GM21723 (cell line): Measurements from ENCODE around the gene JMJD7.

Experiments
- ATAC-seq: cut with Tn5 transposase; IDR thresholded peaks from one replicate; pipeline ENCODE4 v1.9.1; 2021; ENCODE audit warnings: mild to moderate bottlenecking, moderate library complexity; ENCODE audit not compliant: unreplicated experiment

The JMJD7 gene

DNA sequence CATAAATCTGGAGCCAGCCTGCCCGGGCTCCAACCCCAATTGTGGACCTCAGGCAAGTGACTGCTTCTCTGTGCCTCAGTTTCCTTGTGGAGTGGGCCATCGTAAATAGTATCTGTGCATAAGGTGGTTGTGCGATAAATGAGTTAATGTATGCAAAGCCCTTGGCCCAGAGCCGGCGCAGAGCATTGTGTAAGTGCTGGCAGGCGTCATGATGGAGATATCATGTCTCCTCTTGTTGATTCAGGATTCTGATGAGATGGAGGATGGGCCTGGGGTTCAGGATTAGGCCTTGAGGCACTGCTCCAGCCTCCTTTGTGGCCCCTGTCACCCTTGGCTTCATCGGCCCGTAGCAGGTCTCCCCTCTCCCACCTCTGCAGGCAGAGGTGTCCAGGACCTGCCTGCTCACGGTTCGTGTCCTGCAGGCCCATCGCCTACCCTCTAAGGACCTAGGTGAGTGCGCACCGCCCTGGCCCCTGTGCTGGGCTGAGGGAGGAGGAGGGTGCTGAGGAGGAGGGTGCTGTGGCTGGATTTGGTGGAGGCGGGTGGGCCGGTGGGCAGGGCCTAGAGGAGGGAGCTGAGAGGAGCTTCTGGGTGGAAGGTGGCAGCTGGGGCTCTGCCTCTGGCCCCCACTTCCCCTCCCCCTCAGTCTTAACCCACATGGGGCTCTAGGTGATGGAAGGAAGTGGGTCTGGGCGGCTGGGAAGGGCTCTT, 12.0 kb downstream of the JMJD7 start:
- ATAC-seq = no peak

DNA sequence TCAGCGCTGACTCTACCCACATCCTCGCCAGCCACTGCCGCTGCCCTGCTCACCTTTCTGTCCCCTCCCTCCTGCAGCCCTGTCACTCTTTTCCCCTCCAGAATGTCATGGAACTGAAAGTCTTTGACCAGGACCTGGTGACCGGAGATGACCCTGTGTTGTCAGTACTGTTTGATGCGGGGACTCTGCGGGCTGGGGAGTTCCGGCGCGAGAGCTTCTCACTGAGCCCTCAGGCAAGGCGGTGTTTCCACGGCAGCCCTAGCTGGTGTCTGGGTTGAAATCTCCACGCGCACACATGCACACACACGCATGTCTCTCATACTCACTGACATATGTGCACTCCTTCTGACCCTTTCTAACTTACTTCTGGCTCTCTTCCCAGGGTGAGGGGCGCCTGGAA, 12.8 kb downstream of the JMJD7 start:
- ATAC-seq = no peak

DNA sequence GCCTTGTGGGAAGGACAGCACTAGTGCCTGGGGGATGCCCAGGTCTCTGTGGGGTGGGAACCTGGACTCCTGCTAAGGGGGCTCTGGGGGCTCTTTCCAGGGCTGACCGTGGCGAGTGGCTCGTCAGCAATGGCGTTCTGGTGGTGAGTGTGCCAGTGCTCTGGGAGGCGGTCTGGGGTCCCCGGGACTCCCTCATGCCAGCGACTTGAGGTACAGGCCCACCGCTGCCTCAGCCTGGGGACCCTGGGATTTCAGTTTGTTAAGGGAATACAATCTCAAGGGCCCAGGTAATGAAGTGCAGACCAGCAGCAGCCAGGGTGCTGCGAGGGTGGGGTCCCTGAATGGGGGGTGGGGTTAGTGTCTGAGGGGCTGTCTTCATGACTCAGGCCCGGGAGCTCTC, 13.2 kb downstream of the JMJD7 start:
- ATAC-seq = no peak

DNA sequence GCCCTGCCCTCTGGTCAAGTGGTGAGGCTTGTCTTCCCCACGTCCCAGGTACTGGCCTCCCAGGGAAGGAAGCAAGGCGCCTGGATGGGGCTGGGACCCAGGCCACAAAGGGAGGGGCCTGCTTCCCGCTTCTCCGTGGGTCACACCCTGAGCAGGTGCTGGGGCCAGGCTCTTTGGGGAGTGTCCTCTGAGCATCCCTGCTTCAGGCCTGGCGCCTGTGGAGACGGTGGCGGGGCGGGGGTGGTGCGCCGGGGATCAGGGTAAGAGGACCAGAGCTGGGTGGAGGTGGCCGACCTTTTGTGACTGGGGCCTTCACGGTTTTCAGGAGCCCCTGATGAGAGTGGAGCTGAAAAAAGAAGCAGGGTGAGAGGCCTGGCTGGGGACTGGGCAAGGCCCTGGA, 14.3 kb downstream of the JMJD7 start:
- ATAC-seq = no peak

DNA sequence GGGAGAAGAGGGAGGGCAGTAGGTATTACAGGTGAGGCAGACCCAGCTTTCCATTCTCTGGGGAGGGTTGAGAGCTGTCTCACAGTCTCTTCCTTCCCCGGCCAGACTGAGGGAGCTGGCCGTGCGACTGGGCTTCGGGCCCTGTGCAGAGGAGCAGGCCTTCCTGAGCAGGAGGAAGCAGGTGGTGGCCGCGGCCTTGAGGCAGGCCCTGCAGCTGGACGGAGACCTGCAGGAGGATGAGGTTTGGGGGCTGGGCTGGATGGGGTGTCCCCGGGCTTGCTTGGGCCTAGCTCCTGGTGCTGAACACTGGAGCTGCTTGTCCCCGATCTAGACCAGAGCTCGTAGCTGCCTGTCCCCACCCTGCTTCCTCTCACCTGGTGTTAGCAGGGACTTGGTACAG, 15.7 kb downstream of the JMJD7 start:
- ATAC-seq = no peak

DNA sequence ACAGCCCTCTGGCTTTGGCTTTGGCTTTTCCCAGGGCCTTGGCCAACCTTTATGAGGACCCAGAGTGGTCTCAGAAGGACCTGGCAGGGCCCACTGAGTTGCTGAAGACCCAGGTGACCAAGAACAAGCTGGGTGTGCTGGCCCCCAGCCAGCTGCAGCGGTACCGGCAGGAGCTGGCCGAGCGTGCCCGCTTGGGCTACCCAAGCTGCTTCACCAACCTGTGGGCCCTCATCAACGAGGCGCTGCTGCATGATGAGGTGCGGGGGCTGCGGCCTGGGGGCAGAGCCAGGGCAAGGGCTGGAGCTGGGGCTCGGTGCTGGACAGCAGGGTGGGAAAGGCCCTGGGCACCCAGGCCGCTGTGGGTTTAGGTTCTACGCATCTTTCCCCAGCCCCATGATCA, 16.9 kb downstream of the JMJD7 start:
- ATAC-seq = no peak

DNA sequence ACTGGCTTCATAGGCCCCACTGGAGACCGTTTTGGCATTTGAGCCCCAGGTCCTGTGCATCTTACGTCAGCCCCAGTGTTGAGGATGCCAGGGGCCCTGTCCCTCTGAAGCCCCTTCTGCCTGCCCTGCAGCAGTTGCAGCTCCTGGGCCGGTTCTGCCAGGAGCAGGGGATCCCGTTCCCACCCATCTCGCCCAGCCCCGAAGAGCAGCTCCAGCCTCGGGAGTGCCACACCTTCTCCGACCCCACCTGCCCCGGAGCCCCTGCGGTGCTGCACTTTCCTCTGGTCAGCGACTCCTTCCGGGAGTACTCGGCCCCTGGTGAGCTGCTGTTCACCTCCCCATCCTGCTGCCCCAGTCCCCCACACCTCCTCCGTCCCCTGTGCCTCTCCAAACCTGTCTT, 19.3 kb downstream of the JMJD7 start:
- no peak for ATAC-seq

DNA sequence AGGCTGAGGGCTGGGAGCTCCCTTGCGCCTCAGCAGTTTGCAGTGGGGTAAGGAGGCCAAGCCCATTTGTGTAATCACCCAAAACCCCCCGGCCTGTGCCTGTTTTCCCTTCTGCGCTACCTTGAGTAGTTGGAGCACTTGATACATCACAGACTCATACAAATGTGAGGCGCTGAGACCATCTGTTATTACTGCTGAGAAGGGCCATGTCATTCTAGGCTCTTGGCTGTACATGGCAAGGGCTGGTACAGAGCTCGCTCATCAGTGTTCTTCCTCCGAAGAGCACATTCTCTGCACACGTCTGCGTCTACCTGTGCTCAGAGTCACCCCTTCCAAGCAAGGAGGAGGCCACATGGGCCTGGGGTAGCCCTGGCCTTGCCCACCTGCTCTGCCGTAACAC, 20.1 kb downstream of the JMJD7 start:
- ATAC-seq = no peak

DNA sequence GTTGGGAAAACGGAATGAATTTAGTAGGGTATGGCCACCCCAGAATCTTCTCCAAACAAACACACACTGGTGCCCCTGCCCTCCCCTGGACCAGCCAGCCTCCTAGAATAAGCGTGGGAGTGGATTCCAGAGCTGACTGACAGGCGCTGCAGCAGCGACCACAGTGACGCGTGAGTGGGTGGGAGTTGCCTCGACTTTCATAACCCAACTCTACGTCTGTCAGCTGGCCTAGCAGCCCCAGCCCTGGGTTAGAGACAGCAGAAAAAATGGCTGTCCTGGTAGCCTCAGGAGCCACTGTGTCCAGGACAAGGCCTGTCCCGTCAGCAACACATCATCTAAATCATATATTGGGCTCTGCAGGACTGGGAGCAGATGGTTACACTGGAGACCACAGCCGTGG, 20.7 kb downstream of the JMJD7 start:
- no peak for ATAC-seq

DNA sequence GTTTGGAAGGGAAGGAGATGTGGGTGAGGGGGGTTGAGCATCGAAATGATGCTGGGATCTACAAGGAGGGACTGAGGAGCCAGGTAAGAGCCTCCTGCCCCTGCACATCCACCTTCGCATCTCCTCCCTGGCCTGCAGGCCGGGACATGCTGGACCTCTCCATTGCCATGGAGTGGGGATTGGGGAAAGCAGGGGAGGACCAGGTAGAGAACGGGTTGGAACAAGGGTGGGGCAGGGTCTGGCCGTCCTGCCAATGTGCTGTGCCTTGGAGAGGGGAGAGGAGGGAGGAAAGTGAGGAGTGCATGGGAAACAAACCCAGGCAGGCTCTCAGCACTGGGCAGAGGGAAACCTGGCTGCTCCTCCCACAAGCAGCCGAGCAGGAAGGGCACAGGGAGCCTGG, 21.3 kb downstream of the JMJD7 start:
- ATAC-seq = no peak

DNA sequence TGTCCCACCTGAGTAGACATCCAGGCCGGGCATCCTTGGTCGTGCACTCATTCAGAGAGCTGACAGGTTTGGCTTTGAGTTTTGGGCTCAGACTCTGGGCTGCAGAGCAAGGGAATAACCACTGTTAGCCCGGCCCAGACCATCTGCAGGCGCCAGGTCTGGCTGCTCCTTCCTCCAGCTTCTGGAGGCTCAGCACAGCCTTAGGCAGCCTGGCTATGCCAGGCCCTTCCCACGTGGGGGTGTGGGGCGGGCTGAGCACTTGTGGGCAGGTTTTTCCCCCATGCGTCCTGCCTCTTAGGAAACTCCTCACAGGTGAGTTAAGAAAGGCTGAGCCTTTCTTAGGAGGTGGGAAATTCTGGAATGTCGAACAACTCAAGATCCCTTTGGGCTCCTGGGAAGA, 22.0 kb downstream of the JMJD7 start:
- ATAC-seq = no peak

DNA sequence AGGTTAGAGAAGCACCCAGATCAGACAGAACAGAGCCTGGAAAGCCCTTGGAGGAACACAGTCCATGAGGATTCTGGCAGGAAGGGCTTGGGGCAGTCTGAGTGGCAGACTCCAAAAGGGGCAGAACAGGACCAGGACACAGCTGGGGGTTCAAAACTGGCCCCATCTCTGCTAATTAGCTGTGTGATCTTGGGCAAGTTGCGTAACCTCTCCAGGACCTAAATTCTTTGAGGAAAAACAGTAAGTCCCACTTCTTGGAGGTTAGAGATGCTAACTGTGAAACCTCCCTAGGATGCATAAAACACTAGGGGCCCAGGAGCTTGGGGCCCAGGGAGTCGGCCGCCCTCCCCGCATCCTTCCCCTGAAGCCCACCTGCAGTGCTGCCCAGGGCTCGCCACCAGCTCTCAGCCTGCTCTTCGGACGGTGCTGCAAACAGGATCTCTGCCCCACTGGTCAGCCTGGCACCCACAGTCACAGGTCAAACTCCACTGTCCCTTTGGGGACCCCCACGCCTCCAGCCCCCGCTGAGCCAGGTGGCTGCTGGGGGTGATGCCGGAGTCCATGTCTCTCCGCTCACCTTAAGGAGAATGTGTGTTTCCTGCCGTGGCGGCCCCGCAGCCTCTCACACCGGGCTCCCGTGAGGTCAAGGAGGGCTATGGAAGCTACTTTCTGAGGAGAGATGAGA, 22.7 kb downstream of the JMJD7 start:
- no peak for ATAC-seq

DNA sequence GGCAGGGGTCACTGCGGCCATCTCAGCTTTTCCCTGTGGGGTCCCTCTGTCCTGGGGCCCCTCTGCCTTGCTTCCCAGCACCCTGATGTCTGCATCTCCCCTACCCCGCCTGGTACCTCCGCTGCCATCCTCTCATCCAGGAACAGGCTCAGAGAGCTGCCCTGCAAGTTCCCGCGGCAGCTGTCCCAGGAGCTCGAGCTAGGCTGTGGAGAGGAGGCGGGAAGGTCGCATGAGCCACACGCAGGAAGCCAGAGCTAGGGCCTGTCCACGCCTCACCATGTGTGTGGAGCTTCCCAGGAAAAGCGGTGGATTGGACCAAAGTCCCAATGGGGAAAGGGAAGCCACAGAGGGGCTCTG, 23.3 kb downstream of the JMJD7 start:
- ATAC-seq = no peak

DNA sequence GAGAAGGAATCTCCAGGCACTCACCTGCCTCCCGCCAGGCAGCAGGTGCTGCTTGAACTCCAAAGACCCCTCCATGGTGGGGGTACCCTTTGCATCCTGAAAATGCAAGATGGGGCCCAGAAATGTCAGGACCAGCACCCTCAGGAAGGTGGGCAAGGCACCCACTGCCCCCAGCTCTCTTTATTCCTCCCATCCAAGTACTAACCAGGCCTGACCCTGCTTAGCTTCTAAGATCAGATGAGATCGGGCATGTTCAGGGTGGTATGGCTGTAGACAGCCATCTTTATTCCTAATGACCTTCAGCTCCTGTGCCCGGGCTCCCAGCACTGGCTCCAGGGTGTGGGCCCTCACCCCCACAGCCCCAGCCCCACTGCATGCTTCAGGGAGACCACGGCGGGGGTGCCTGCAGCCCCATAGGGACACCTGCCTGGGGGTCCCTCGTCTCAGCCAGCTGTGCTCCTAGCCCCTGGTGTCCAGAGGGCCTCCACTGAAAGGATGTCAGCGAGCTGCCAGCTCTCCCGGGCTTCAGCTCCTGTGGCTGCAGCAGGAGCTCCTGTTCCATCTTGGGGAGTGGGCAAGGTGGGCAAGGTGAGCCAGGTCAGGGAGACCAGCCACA, 24.0 kb downstream of the JMJD7 start:
- no peak for ATAC-seq

DNA sequence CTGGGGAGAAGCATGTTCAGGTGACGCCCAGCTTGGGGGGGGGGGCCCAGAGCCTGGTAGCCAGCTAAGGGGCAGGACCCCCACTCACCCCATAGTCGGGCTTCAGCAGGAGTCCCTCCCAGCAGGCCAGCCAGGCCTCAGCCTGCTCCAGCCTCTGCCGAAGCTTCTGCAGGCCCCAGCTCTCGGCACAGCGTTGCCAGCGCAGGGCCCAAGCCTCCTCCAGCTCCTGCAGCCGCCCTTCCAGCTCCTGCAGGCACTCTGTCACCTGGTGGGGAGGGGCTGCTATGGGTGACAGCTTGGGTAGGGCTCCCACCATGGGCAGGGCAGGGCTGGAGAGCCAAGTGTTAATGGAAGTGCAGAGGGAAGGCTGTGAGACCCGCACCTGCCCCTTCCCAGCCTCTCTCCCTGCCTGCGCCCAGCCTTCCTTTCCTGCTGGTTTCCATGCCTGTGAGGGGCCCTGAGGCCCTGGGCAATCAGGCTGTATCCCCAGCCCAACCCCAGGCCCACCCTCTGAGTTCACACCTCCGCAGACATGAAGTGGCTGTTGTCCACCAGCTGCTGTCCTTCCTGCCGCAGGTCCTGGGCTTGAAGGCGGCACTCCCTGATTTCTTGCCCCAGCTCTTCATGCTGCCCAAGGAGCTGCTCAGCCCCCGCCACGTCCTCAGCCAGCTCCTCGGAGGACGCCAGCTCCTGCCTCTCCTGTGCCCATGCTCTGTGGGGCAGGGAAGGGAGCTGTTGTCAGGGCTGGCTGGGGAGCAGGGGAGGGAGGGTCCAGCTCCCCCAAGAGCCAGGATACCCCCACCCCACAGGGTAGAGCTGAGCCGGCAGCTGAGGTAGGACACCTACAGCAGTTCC, 25.1 kb downstream of the JMJD7 start:
- ATAC-seq = no peak

DNA sequence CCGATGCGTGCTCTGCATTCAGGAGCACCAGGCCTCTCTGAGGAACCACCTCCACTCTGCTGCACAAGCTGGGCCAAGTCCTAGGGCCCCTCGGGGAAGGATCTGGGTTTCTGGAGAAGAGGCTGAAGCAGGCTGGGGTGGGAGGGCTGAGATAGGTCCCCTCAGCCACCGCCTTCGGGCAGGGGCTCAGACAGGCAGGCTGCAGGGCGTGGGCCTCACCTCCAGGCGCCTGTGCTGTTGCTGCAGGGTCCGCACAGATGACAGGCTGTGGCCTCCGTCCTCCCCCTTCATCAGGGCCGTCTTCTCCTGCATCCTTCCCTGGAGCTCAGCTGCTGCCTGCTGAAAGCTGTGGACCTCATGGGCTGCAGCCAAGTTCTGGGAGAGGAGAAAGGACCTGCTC, 25.9 kb downstream of the JMJD7 start:
- no peak for ATAC-seq

DNA sequence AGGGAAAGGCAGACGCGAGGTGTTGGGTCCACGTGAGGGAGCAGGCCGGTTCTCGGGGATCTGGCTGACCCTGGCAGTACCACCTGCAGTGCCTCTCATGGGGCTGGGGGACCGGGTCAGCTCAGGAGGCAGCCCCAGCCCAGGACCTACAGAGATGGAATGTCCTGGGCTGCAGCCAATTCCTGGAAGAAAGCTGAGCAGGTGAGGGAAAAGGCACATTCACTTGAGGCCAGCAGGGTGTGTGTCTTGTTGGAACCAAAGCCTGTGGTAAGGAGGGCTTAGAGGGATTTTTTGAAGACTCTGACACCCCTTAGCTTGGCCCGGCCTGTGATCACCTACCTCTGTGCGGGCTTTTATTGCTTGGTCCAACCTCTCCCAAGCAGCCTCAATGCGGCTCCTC, 26.6 kb downstream of the JMJD7 start:
- no peak for ATAC-seq

DNA sequence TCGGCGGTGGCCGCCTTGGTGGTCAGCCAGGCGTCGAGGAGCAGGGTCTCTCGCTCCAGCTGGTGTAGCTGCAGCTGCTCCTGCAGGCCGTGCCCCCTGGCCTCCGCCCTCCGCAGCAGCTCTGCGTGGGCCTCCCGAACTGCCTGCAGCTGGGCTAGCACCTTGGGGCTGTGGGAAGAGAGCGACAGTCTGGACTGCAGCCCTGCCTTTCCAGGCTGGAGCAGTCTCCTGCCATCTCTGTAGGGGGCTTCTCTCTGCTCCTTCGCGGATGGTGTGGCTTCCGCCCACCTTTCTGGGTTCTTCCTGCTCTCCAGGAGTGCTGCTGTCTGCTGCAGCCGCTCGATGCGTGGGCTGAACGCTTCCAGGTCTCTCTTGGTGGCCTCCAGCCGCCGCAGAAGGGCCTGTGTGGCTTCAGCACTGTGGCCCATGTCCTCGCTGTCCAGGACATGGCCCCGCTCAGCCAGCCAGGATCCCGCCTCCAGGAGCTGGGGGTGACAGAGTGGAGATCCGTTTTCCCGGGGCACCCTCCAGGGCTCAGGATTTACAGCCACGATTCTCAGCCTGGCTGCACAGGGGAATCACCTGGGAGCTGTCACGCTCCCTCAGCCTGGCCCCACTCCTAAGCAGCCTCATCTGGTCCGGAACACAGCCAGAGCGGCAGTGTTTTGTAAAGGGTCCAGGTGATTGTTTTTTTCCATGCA, 27.5 kb downstream of the JMJD7 start:
- ATAC-seq = no peak

DNA sequence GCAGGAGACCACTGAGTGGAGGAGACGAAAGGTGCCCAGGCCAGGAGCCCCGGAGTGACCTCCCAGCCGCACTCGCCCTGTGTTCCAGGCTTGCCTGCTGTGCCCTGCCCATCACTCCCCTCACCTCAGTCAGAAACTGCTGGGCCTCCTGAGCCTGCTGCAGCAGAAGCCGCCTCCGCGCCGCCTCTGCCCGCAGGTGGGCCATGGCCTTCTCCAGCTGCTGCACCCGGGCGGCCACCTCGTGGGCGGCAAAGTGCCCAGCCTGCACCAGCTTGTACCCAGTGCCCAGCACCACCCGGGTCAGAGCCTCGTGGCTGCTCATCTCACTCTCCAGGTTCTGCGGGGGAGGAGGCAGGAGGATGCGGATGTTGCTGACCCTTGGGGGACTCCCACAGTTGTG, 28.4 kb downstream of the JMJD7 start:
- no peak for ATAC-seq

DNA sequence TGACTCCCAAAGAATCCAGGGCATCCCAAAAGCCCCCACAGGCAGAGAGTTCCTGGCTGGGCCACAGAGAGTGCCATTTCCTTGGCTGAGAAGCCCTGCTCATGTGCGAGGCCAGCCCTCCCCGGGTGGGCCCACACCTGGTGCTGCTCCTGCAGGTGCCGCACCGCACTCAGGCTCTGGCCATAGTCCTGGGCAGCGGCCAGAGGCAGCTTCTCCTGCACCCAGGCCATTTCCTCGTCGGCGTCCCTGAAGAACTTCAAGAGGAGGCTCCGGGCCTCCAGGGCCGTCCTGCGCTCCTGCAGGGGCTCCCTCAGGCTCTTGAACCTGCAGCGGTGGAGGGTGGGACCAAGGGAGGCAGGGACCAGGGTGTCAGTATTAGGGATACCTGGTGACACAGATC, 28.8 kb downstream of the JMJD7 start:
- ATAC-seq = no peak

DNA sequence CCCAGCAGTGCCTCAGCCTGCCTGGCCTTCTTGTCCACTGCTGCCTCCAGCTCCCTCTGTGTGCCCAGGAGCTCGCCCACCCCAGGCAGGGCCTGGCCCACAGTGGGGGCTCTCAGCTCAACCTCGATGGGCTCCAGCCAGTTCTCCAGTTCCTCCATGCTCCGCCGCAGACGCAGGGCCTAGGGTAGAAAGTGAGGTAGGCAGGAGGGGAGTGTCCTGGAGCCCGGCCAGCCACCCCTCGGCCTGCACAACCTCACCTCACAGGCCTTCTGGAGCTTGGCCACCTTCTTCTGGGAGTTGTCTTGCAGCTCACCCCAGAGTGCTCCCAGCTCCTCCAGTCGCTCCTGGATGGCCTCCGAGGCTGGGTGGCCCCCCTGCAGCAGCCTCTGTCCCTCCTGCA, 29.4 kb downstream of the JMJD7 start:
- no peak for ATAC-seq
